ENCODE measurements around the gene TNS1.

The TNS1 gene

DNA sequence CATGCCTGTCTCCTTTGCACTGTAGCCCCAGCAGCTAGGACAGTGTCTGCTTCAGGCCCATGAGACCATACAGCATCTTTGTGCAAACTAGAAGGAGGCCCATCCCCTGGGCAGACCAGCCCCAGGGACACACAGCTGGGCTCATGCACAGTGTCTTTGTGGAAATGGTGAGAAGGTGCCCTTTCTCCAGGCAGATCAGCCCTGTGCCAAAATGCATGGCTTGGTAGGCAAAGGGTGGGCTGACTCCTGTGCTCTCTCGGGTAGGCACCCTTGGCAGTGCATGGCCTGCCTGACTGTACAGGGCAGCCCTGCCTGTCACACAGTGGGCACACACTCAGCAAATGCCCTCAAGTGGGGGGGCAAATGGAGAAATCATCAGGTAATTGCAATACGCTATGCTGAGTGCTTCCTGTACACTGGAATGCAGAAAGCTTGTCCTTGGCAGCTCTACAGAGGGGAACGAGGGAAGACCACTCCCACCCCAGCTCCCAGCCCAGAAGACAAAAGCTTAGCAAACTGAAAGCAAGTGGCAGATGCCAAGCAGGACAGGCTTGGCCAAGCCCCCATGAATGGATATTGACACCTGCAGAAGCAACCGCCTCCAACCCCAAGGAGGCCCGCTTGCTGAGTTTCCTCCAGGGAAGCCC is 21.6 kb downstream of the TNS1 start:
- TF ChIP-seq, protein P1, sequence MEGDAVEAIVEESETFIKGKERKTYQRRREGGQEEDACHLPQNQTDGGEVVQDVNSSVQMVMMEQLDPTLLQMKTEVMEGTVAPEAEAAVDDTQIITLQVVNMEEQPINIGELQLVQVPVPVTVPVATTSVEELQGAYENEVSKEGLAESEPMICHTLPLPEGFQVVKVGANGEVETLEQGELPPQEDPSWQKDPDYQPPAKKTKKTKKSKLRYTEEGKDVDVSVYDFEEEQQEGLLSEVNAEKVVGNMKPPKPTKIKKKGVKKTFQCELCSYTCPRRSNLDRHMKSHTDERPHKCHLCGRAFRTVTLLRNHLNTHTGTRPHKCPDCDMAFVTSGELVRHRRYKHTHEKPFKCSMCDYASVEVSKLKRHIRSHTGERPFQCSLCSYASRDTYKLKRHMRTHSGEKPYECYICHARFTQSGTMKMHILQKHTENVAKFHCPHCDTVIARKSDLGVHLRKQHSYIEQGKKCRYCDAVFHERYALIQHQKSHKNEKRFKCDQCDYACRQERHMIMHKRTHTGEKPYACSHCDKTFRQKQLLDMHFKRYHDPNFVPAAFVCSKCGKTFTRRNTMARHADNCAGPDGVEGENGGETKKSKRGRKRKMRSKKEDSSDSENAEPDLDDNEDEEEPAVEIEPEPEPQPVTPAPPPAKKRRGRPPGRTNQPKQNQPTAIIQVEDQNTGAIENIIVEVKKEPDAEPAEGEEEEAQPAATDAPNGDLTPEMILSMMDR (conservative IDR thresholded peaks at IDR 0.05; ENCODE audit: low read depth, low read length) = no peak
- Histone ChIP-seq H3K4me2 (no peak overlapping the region), H3K9ac (no peak overlapping the region), H3K36me3 (ENCODE audit: insufficient read depth) (no peaks in the 10 kb centered on the region), H4K20me1 (ENCODE audit: insufficient read depth) (no peaks in the 10 kb centered on the region), H3K4me1 (ENCODE audit: low read depth, poor library complexity, severe bottlenecking) (no peaks in the 10 kb centered on the region), H3K79me2 (ENCODE audit: insufficient read depth, low read depth) (no peaks in the 10 kb centered on the region), H2AFZ (ENCODE audit: low read depth) (no peak overlapping the region), H3K27ac (no peak overlapping the region), H3K27me3 (ENCODE audit: insufficient read depth, low read depth) (no peaks in the 10 kb centered on the region), H3K4me3 (IDR thresholded peaks at IDR 0.05; ENCODE audit: insufficient read depth, low read depth, low read length) (no peak overlapping the region)

DNA sequence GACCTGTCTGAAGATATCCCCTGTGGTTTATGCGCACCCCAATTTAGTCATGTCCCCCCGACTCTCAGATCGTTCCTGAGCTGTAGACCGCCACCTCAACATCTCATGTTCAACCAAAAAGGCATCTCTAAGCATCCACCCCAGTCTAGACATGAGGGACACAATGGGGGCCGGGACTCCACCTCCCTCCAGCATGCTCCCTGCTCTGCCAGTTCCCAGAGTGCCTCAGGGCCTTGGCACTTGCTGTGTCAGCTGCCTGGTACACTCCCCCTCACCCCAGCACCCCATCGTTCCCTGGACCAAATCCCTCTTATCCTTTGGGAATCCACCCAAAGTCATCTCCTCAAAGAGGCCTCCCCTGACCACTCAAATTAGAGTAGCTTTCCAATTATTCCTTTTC is 22.2 kb downstream of the TNS1 start:
- TF ChIP-seq, protein P1 (conservative IDR thresholded peaks at IDR 0.05; ENCODE audit: low read depth, low read length) = no peak
- Histone ChIP-seq H2AFZ (ENCODE audit: low read depth) (no peak overlapping the region), H3K9ac (no peak overlapping the region), H3K36me3 (ENCODE audit: insufficient read depth) (no peaks in the 10 kb centered on the region), H3K79me2 (ENCODE audit: insufficient read depth, low read depth) (no peaks in the 10 kb centered on the region), H3K27ac (no peak overlapping the region), H3K27me3 (ENCODE audit: insufficient read depth, low read depth) (no peaks in the 10 kb centered on the region), H4K20me1 (ENCODE audit: insufficient read depth) (no peaks in the 10 kb centered on the region), H3K4me2 (no peak overlapping the region), H3K4me3 (IDR thresholded peaks at IDR 0.05; ENCODE audit: insufficient read depth, low read depth, low read length) (no peak overlapping the region), H3K4me1 (ENCODE audit: low read depth, poor library complexity, severe bottlenecking) (no peaks in the 10 kb centered on the region)

DNA sequence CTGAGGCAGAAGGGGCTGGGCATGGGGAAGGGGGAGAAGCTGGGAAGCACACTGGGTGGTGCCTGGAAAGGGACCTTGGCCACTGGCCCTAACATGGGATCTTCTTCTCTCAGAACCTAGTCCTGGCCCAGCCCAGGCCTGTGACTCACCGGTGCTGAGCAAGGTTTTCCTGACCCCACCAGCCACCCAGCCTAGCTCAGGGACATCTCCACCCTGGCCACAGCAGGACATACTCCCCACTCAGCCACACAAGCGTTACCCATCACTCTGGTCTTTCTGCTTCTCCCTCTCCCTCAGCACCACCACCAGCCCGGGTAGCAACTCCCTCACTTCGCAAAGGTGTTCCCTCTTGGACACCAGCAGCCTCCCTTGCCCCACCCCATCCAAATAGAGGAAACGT is 22.8 kb downstream of the TNS1 start:
- no peaks in the 10 kb centered on the region for H3K4me1 ChIP-seq (ENCODE audit: low read depth, poor library complexity, severe bottlenecking)
- H4K20me1 ChIP-seq (ENCODE audit: insufficient read depth) = no peaks in the 10 kb centered on the region
- no peaks in the 10 kb centered on the region for H3K27me3 ChIP-seq (ENCODE audit: insufficient read depth, low read depth)
- TF ChIP-seq, protein P1 (conservative IDR thresholded peaks at IDR 0.05; ENCODE audit: low read depth, low read length) = no peak
- H3K79me2 ChIP-seq (ENCODE audit: insufficient read depth, low read depth) = no peaks in the 10 kb centered on the region
- H3K4me2 ChIP-seq = no peak overlapping the region
- H3K9ac ChIP-seq = no peak overlapping the region
- no peak overlapping the region for H3K4me3 ChIP-seq (IDR thresholded peaks at IDR 0.05; ENCODE audit: insufficient read depth, low read depth, low read length)
- H3K36me3 ChIP-seq (ENCODE audit: insufficient read depth) = no peaks in the 10 kb centered on the region
- H3K27ac ChIP-seq = no peak overlapping the region
- no peak overlapping the region for H2AFZ ChIP-seq (ENCODE audit: low read depth)

DNA sequence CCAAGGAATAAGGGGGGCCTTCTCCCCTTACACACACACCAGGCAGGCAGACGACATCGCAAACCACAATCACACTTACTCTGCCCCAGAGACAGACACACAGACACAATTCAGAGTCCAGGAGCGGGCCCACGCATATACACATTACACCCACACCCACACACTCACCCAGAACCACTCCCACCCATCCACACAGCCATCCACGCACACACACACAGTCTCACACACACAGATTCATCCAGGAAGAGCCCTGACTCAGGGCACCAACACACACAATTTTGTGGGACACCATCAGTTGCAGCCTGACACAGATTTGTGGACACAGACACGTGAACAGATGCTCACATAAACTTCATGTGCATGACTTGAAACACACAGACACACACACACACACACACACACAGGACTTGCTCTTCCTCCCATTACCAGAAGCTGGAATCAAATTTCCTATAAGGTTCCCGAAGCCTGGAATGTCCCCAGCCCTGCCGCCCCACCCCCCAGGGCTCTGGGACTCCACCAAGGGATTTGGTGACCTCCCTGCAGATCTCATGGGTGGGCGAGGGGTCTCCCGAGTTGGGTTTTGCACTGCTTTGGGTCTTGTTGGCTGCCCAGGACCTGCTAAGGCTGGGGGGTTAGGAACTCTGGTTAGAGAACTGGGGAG is 23.5 kb downstream of the TNS1 start:
- no peak overlapping the region for H2AFZ ChIP-seq (ENCODE audit: low read depth)

More for the DNA sequence above, 23.5 kb downstream of the TNS1 start:
- Histone ChIP-seq H3K79me2 (ENCODE audit: insufficient read depth, low read depth) (no peaks in the 10 kb centered on the region), H3K4me1 (ENCODE audit: low read depth, poor library complexity, severe bottlenecking) (no peaks in the 10 kb centered on the region), H4K20me1 (ENCODE audit: insufficient read depth) (no peaks in the 10 kb centered on the region), H3K27ac (no peak overlapping the region), H3K9ac (no peak overlapping the region), H3K36me3 (ENCODE audit: insufficient read depth) (no peaks in the 10 kb centered on the region), H3K4me2 (no peak overlapping the region), H3K27me3 (ENCODE audit: insufficient read depth, low read depth) (no peaks in the 10 kb centered on the region), H3K4me3 (IDR thresholded peaks at IDR 0.05; ENCODE audit: insufficient read depth, low read depth, low read length) (no peak overlapping the region)
- TF ChIP-seq, protein P1 (conservative IDR thresholded peaks at IDR 0.05; ENCODE audit: low read depth, low read length) = no peak

Measured in KMS-11 (cell line).